ENCODE data around the gene CEP55.

DNA sequence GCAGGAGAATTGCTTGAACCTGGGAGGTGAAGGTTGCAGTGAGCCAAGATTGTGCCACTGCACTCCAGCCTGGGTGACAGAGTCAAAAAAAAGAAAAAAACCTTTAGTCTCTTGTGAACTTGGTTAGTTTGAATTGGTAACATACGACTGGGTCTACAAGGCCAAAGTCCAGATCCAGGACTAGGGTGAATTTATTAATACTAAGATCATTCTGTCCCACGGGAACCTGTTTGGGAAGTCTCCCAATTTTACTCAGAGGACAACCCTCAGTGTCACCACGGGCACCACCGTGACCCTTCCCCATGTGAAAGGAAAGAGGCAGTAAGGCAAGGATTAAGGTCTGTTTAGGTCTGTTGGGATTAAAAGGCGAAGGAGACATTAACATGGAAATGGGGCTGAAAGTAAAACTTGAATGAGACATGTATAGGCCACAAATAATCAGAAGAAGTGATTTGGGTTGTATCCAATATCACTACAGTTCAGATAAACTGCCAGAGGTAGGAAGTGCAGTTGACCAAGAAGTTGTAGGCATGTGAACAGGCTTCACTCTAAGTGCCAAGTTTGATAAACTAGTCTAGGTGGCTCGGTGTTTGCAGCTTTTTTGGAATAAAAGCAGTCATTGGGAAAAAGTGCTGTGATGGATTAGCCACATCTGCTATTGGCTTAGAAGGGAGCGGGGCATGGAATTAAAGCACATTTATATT, 45.0 kb upstream of the CEP55 start:
- TF ChIP-seq, protein P1, sequence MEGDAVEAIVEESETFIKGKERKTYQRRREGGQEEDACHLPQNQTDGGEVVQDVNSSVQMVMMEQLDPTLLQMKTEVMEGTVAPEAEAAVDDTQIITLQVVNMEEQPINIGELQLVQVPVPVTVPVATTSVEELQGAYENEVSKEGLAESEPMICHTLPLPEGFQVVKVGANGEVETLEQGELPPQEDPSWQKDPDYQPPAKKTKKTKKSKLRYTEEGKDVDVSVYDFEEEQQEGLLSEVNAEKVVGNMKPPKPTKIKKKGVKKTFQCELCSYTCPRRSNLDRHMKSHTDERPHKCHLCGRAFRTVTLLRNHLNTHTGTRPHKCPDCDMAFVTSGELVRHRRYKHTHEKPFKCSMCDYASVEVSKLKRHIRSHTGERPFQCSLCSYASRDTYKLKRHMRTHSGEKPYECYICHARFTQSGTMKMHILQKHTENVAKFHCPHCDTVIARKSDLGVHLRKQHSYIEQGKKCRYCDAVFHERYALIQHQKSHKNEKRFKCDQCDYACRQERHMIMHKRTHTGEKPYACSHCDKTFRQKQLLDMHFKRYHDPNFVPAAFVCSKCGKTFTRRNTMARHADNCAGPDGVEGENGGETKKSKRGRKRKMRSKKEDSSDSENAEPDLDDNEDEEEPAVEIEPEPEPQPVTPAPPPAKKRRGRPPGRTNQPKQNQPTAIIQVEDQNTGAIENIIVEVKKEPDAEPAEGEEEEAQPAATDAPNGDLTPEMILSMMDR (IDR thresholded peaks at IDR 0.05; ENCODE audit: low read length), result no peak
- no peak for TF ChIP-seq EZH2 (optimal IDR thresholded peaks at IDR 0.05; ENCODE audit: low read depth, low read length)

Measured in MM.1S (cell line).